SU-DHL-6 (cell line): ENCODE results near the gene RITA1.
"Not testable (repeated sequence)": the region's sequence is repeated elsewhere in the genome, so short reads cannot be mapped to it uniquely, and the experiment has no call there.

Source experiments
- H2AFZ ChIP-seq: fragments of 200-600 bp; sonication (generic); 2 replicates; pipeline ENCODE4 v1.6.1; 2014; ENCODE audit warnings: low read depth, mild to moderate bottlenecking, moderate library complexity, mixed read lengths, antibody characterized with exemption, low read length; ENCODE audit not compliant: severe bottlenecking
- H3F3A ChIP-seq: fragments of 200-600 bp; shearing (Covaris generic); 2 replicates; pipeline ENCODE4 v1.6.0; 2016; ENCODE audit warnings: antibody characterized with exemption, mild to moderate bottlenecking; ENCODE audit not compliant: insufficient read depth
- H3K27ac ChIP-seq: fragments of 200-600 bp; sonication (generic); 2 replicates; pipeline ENCODE4 v1.5.1; 2016; ENCODE audit warnings: low read depth, mild to moderate bottlenecking, low read length, moderate library complexity, mixed read lengths
- H3K27me3 ChIP-seq: fragments of 200-600 bp; sonication (generic), shearing (Covaris generic); 2 replicates; pipeline ENCODE4 v1.6.0; 2014; ENCODE audit warnings: mild to moderate bottlenecking, low read length
- H3K36me3 ChIP-seq: fragments of 200-600 bp; sonication (generic); 2 replicates; pipeline ENCODE4 v1.6.1; 2014; ENCODE audit warnings: mild to moderate bottlenecking, low read length, mixed read lengths
- H3K4me2 ChIP-seq: fragments of 300-600, 200-600 bp; shearing (Covaris generic), sonication (generic); 2 replicates; pipeline ENCODE4 v1.6.0; 2014; ENCODE audit warnings: low read length, low read depth, mild to moderate bottlenecking; ENCODE audit not compliant: poor library complexity, severe bottlenecking
- H3K4me3 ChIP-seq: fragments of 200-600 bp; sonication (generic); 2 replicates; pipeline ENCODE4 v1.5.1; 2014; ENCODE audit warnings: antibody characterized with exemption, low read length, mild to moderate bottlenecking, mixed read lengths; ENCODE audit not compliant: insufficient read depth, poor library complexity, severe bottlenecking
- H3K79me2 ChIP-seq: fragments of 200-600 bp; sonication (generic); 2 replicates; pipeline ENCODE4 v1.6.1; 2014; ENCODE audit warnings: mild to moderate bottlenecking, low read length, moderate library complexity; ENCODE audit not compliant: insufficient read depth
- H3K9ac ChIP-seq: fragments of 200-600 bp; sonication (generic); 2 replicates; pipeline ENCODE4 v1.7.0; 2014; ENCODE audit warnings: mild to moderate bottlenecking, low read length
- H3K9me2 ChIP-seq: fragments of 200-600 bp; sonication (generic); replicated peaks from 2 replicates; pipeline ENCODE4 v1.6.1; 2014; ENCODE audit warnings: low read length; ENCODE audit not compliant: insufficient read depth
- H3K9me3 ChIP-seq: fragments of 200-600 bp; sonication (generic); 2 replicates; pipeline ENCODE4 v1.6.1; 2014; ENCODE audit warnings: low read length, mixed read lengths; ENCODE audit not compliant: insufficient read depth
- H4K20me1 ChIP-seq: fragments of 200-600 bp; sonication (generic); 2 replicates; pipeline ENCODE4 v1.6.1; 2014; ENCODE audit warnings: low read depth, mild to moderate bottlenecking, antibody characterized with exemption, low read length, moderate library complexity, mixed read lengths
- EZH2phosphoT487 ChIP-seq: fragments of 200-600 bp; sonication (generic), shearing (Covaris generic); conservative IDR thresholded peaks from 2 replicates; pipeline ENCODE4 v1.6.1; 2018; ENCODE audit warnings: mild to moderate bottlenecking, antibody characterized with exemption, low read length, moderate library complexity, mixed read lengths
- TF ChIP-seq, protein P1 (sequence below): fragments of 200-600 bp; sonication (generic); IDR thresholded peaks from one replicate; pipeline ENCODE4 v1.5.1; 2017; ENCODE audit warnings: antibody characterized with exemption, mild to moderate bottlenecking, low read length, moderate library complexity; ENCODE audit not compliant: insufficient read depth, poor library complexity, severe bottlenecking

RITA1 gene

DNA sequence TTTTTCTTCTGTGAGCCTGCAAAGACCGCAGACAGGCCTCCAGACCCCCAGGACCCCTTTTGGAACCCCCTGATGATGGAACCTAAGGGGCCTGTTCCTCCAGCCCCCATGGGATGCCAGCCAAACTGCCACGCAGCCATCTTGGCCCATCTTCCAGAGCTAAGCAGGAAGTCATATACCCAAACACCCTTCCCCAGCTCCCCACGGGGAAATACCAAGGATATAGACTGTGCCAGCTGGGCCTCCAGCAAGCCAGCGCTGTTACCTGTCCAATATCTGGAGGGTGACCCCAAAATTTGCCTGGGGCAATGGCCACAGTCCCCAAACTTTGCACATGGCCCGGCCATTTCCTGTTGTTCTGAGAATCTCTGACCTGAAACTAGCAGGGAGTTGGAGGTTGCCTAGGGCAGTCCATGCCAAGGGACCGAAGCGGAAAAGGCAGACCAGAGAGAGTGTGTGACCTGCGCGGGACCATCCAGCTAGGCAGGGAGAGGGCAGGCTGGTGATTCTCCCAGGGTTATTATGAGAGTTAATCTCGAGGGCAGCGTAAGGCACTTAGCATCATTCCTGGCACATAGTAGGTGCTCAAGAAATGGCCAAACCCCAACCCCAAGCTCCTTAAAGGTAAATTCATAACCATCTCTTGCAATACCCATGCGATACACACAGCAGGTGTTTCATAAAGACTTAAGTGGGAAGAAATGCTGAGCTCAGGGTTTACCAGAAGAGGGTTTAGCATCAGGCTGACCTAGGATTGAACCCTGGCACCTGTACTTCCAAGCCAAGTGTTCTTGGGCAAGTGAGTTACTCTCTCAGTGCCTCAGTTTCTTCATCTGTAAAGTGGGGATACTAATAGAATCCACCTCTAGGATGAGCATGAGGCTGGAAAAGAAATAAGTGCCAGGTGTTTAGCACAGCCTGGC lies 47.4 kb upstream of the RITA1 start:
- Histone ChIP-seq H3K9me2 (no peaks in the 10 kb centered on the region), H3F3A (peaks cover 8% of the 10 kb centered on the region), H4K20me1 (no peaks in the 10 kb centered on the region), H3K27me3 (no peaks in the 10 kb centered on the region), H3K36me3 (no peaks in the 10 kb centered on the region), H3K9me3 (no peaks in the 10 kb centered on the region), H3K27ac (no peak overlapping the region), H3K9ac (no peak overlapping the region), H3K4me3 (no peak overlapping the region), H2AFZ (no peak overlapping the region), H3K4me2 (no peak overlapping the region), H3K79me2 (peaks cover 22% of the 10 kb centered on the region)
- no peak for TF ChIP-seq EZH2phosphoT487
- TF ChIP-seq, protein P1, sequence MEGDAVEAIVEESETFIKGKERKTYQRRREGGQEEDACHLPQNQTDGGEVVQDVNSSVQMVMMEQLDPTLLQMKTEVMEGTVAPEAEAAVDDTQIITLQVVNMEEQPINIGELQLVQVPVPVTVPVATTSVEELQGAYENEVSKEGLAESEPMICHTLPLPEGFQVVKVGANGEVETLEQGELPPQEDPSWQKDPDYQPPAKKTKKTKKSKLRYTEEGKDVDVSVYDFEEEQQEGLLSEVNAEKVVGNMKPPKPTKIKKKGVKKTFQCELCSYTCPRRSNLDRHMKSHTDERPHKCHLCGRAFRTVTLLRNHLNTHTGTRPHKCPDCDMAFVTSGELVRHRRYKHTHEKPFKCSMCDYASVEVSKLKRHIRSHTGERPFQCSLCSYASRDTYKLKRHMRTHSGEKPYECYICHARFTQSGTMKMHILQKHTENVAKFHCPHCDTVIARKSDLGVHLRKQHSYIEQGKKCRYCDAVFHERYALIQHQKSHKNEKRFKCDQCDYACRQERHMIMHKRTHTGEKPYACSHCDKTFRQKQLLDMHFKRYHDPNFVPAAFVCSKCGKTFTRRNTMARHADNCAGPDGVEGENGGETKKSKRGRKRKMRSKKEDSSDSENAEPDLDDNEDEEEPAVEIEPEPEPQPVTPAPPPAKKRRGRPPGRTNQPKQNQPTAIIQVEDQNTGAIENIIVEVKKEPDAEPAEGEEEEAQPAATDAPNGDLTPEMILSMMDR: no peak

- Histone ChIP-seq H3K4me2 (no peak overlapping the region), H3K27me3 (no peaks in the 10 kb centered on the region), H3K79me2 (peaks cover 15% of the 10 kb centered on the region), H3K9me2 (no peaks in the 10 kb centered on the region), H3F3A (peaks cover 8% of the 10 kb centered on the region), H3K9me3 (no peaks in the 10 kb centered on the region), H2AFZ (no peak overlapping the region), H3K27ac (no peak overlapping the region), H3K4me3 (no peak overlapping the region), H3K36me3 (no peaks in the 10 kb centered on the region), H4K20me1 (no peaks in the 10 kb centered on the region), H3K9ac (no peak overlapping the region)
- TF ChIP-seq, protein P1: no peak
- TF ChIP-seq EZH2phosphoT487: no peak
These were observed 46.7 kb upstream of the RITA1 start for GRCh38 chr12:113138826-113139225.

GRCh38 chr12:113140706-113141105 lies 44.8 kb upstream of the RITA1 start:
- no peak overlapping the region for H3K9ac ChIP-seq
- peaks cover 8% of the 10 kb centered on the region for H3F3A ChIP-seq
- H3K36me3 ChIP-seq: no peaks in the 10 kb centered on the region
- no peaks in the 10 kb centered on the region for H4K20me1 ChIP-seq
- no peak overlapping the region for H2AFZ ChIP-seq
- no peaks in the 10 kb centered on the region for H3K79me2 ChIP-seq
- H3K9me3 ChIP-seq: no peaks in the 10 kb centered on the region
- H3K27me3 ChIP-seq: no peaks in the 10 kb centered on the region
- peak overlapping the region; percentile 21 for H3K4me2 ChIP-seq
- no peaks in the 10 kb centered on the region for H3K9me2 ChIP-seq
- no peak overlapping the region for H3K4me3 ChIP-seq
- no peak for TF ChIP-seq EZH2phosphoT487
- TF ChIP-seq, protein P1: no peak
- no peak overlapping the region for H3K27ac ChIP-seq

DNA sequence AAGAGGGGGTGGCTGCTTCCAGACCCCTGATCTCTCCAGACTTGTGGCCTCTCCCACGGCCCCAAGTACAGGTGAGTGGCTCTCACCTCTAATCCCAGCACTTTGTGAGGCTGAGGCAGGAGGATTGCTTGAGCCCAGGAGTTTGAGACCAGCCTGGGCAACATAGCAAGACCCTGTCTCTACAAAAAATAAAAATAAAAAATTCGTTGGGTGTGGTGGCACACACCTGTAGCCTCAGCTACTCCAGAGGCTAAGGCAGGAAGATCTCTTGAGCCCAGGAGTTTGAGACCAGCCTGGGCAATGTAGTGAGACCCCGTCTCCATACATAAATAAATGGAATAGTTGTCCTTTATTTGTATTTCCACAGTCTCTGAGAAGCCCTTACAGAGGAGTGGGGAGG lies 43.8 kb upstream of the RITA1 start:
- H3K4me3 ChIP-seq, H3K79me2 ChIP-seq, H3K36me3 ChIP-seq, H3K9me3 ChIP-seq, H3K4me2 ChIP-seq, H4K20me1 ChIP-seq, H3K27ac ChIP-seq, H3K27me3 ChIP-seq, H3F3A ChIP-seq, H2AFZ ChIP-seq, H3K9me2 ChIP-seq, H3K9ac ChIP-seq: not testable (repeated sequence)
